Right lobe of liver (tissue), 6 donors: ENCODE data around the gene SUPT4H1. TPM values are rescaled to one million over a fixed set of nuclear protein-coding genes. Genes with fewer than 3 reads are reported as not detected.

Experiments
- ATAC-seq, 4 donors: fragments of 200-7000 bp; cut with Tn5 transposase; one replicate each; pipeline ENCODE4 v1.9.1; 2020; ENCODE audit warnings: mild to moderate bottlenecking in 4 of 4, moderate library complexity in 4 of 4
- DNase-seq, 3 donors: peaks; one replicate each; pipeline ENCODE4 v3.0.0-alpha.2; 2020
- H3K27ac ChIP-seq, 3 donors: fragments of 200-600 bp; one replicate each; pipeline ENCODE4 v1.8.0; 2022
- H3K27me3 ChIP-seq, 2 donors: fragments of 200-600 bp; one replicate each; pipeline ENCODE4 v1.8.0; 2022
- H3K36me3 ChIP-seq, 4 donors: fragments of 200-600 bp; sonication (generic) in 1 of 4; one replicate each; pipeline versions ENCODE4 v1.5.1 to v1.8.0; 2017 to 2022; ENCODE audit warnings: control low read depth in 1 of 4
- H3K4me1 ChIP-seq, 4 donors: fragments of 200-600 bp; sonication (generic) in 1 of 4; one replicate each; pipeline versions ENCODE4 v1.5.1 to v1.8.0; 2017 to 2022; ENCODE audit warnings: control low read depth in 1 of 4
- H3K4me3 ChIP-seq, 3 donors: fragments of 200-600 bp; one replicate each; pipeline ENCODE4 v1.8.0; 2022
- H3K9me3 ChIP-seq, 4 donors: fragments of 200-600 bp; sonication (generic) in 1 of 4; one replicate each; pipeline versions ENCODE4 v1.5.1 to v1.8.0; 2017 to 2022; ENCODE audit warnings: control low read depth in 1 of 4
- CTCF ChIP-seq, 4 donors: fragments of 200-600 bp in 3 of 4; fragments of 450-650 bp in 1 of 4; IDR thresholded peaks; one replicate each; pipeline versions ENCODE4 v1.5.1 to v1.8.0; 2016 to 2022; ENCODE audit warnings: antibody characterized with exemption in 4 of 4, mild to moderate bottlenecking in 2 of 4
- POLR2A ChIP-seq: fragments of 450-650 bp; IDR thresholded peaks from one replicate; pipeline ENCODE4 v1.6.1; 2017; ENCODE audit warnings: antibody characterized with exemption, mild to moderate bottlenecking
- WGBS: methylation state at CpG from one replicate; pipeline ENCODE4 v1.1.6; 2018; ENCODE audit warnings: low coverage, low lambda C conversion rate; ENCODE audit not compliant: insufficient coverage; ENCODE audit errors: missing lambda C conversion rate; 5-methylcytosine and 5-hydroxymethylcytosine counted together
- intact Hi-C, 2 donors: fragments of 100-400 bp; cut with DNase I; formaldehyde crosslinking; loops; one replicate each; pipeline versions ENCODE4 v1.11.2 to v1.14.1; 2022
- total RNA-seq, 6 experiments: library from RNA; depleted of rRNA in 2 of 6; stranded (reverse); fragments of >200 nt in 2 of 6; fragmentation: NEBNext Ultra II Directional in 3 of 6; extraction: Animal tissue kit (Norgen Biotek cat#: 25700) in 3 of 6; gene quantifications; one replicate each; pipeline versions ENCODE4 v1.1.0 to v1.2.4, GENCODE V29; 2016 to 2023
- donor health status: DM: no; HTN: yes; CAD: no.
- donor health status: DM: no; HTN: no; CAD: no.
- donor health status: DM: no; HTN: no; CAD: no.
- donor health status: DM: no; HTN: yes; CAD: no.
- donor health status: DM: no; HTN: yes; CAD: no.

The SUPT4H1 gene
- total RNA-seq, 6 experiments from 2014 or later = 24.8 to 50.9 (median 37.0) TPM

GRCh38 chr17:58354541-58355216 lies 2.7 kb upstream of the SUPT4H1 start:
- H3K4me1 ChIP-seq = peaks cover 0 to 8% (median 2%) of the 10 kb centered on the region in 4 donors
- intact Hi-C loops = loop anchor here in 1 of 2 donors (10.0 kb wide), 1 partner anchor 70 kb away; no protein-coding TSS in a partner anchor
- no peak overlapping the region for H3K4me3 ChIP-seq
- DNase-seq (no peak), ATAC-seq (no peak)
- peaks cover 0 to 31% (median 13%) of the 10 kb centered on the region in 4 donors for H3K36me3 ChIP-seq
- no peaks in the 10 kb centered on the region for H3K9me3 ChIP-seq
- H3K27me3 ChIP-seq = no peaks in the 10 kb centered on the region
- 73% methylated on average over 4 of the region's 6 CpGs for WGBS
- no peak overlapping the region for H3K27ac ChIP-seq
- TF ChIP-seq POLR2A = no peak

- peaks cover 0 to 8% (median 2%) of the 10 kb centered on the region in 4 donors for H3K4me1 ChIP-seq
- TF ChIP-seq CTCF (IDR thresholded peaks at IDR 0.05) (no peak), POLR2A (no peak)
- peak overlapping the region in 1 of 3 donors; percentile 83 for H3K4me3 ChIP-seq
- H3K9me3 ChIP-seq = no peaks in the 10 kb centered on the region
- peaks cover 0 to 34% (median 22%) of the 10 kb centered on the region in 4 donors for H3K36me3 ChIP-seq
- intact Hi-C loops = loop anchor here in 1 of 2 donors (10.0 kb wide), 1 partner anchor 71 kb away; no protein-coding TSS in a partner anchor
- no peak for ATAC-seq
- WGBS = 63% methylated on average over 4 of the region's 4 CpGs
- DNase-seq = no peak
- peak overlapping the region; percentile 83 to 95 (median 95) for H3K27ac ChIP-seq
- no peaks in the 10 kb centered on the region for H3K27me3 ChIP-seq
These were observed 1.4 kb upstream of the SUPT4H1 start for GRCh38 chr17:58353389-58353825.

- TF ChIP-seq CTCF (IDR thresholded peaks at IDR 0.05) (no peak), POLR2A (no peak)
- no peaks in the 10 kb centered on the region for H3K27me3 ChIP-seq
- peaks cover 0 to 34% (median 24%) of the 10 kb centered on the region in 4 donors for H3K36me3 ChIP-seq
- 4% methylated on average over 25 of the region's 26 CpGs for WGBS
- peak overlapping the region; percentile 83 to 97 (median 88) for H3K4me3 ChIP-seq
- H3K4me1 ChIP-seq = peaks cover 0 to 8% (median 2%) of the 10 kb centered on the region in 4 donors
- ATAC-seq (peak; percentile 49 to 59 (median 56)), DNase-seq (no peak)
- no peaks in the 10 kb centered on the region for H3K9me3 ChIP-seq
- intact Hi-C loops = loop anchor here in 1 of 2 donors (10.0 kb wide), 1 partner anchor 72 kb away; no protein-coding TSS in a partner anchor
- H3K27ac ChIP-seq = peak overlapping the region; percentile 83 to 95 (median 95)
These were observed 791 bp upstream of the SUPT4H1 start for GRCh38 chr17:58352596-58353388.

GRCh38 chr17:58351182-58351581 lies 819 bp downstream of the SUPT4H1 start:
- DNase-seq (no peak), ATAC-seq (no peak)
- no peaks in the 10 kb centered on the region for H3K27me3 ChIP-seq
- H3K4me1 ChIP-seq = peaks cover 0 to 8% (median 2%) of the 10 kb centered on the region in 4 donors
- H3K36me3 ChIP-seq = peaks cover 0 to 48% (median 29%) of the 10 kb centered on the region in 4 donors
- intact Hi-C loops = loop anchor here in 1 of 2 donors (10.0 kb wide), 1 partner anchor 74 kb away; no protein-coding TSS in a partner anchor
- peak overlapping the region; percentile 83 to 97 (median 88) for H3K4me3 ChIP-seq
- no peaks in the 10 kb centered on the region for H3K9me3 ChIP-seq
- H3K27ac ChIP-seq = no peak overlapping the region
- WGBS = 33% methylated on average over 3 of the region's 4 CpGs
- TF ChIP-seq CTCF (IDR thresholded peaks at IDR 0.05) = no peak
- TF ChIP-seq POLR2A = no peak
